ENCODE measurements around the gene ZNF462.

ZNF462 gene

GRCh38 chr9:106862110-106862820 is 701 bp upstream of the ZNF462 start:
- peak; percentile 55 for DNase-seq

- DNase-seq, result peak; percentile 38
Observed at GRCh38 chr9:106864373-106865143, 1.6 kb downstream of the ZNF462 start.

DNA sequence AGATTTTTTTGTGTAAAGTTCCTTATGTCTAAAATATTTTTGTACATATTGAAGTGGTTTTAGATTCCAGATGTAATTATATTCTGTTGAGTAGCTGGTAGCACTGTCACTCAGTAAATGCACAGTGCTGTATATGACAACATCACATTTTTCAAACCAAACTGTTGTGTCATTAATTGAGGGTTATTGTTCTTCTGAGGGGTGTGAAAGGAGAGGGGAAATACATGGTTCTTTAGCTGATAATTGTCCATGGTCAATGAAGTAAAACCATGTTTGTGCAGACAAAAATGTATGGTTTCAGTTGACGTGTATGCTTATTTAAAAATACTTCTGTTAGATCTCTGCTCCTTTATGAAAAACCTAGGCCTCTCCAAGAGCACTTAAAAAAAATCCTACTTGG is 3.3 kb downstream of the ZNF462 start:
- DNase-seq, result no peak

DNA sequence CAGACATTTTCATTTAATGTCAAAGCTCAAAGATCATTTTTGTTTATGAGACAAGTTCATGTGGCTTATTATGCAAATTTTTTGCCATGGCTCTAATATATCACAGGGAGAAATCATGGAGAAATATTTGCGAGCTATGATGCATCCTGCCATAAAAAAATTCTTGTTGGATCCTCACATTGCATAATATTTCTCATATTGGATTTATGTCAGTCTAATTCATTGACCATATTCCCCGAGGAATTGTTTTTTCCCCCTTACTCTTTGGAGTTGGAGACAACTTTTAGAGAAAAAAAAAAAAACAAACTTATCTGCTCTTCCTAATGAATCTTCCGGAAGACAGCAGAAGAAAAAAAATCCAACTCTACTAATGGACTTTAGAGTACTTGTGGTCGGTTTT is 4.3 kb downstream of the ZNF462 start:
- no peak for DNase-seq

GRCh38 chr9:106868087-106868486 is 5.1 kb downstream of the ZNF462 start:
- DNase-seq, result no peak

GRCh38 chr9:106868565-106868964 is 5.6 kb downstream of the ZNF462 start:
- no peak for DNase-seq

DNA sequence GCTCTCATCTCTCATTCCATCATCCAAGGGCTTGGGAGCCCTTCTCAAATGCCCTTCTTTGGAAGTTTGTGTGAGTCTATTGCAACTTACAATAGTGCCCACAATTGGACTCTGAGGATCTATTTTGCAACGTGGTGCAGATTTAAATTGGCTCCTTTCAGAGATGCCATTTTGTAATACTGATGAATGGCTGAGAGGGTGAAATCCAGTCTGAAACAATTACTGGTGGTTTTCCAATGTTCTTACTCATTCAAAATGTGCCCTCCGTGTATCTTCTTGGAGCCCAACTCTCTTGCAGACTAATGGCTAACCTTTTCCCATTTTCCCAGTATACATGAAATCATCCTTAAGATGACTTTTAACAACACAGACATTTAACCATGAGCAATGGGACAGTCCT is 6.1 kb downstream of the ZNF462 start:
- no peak for DNase-seq

DNA sequence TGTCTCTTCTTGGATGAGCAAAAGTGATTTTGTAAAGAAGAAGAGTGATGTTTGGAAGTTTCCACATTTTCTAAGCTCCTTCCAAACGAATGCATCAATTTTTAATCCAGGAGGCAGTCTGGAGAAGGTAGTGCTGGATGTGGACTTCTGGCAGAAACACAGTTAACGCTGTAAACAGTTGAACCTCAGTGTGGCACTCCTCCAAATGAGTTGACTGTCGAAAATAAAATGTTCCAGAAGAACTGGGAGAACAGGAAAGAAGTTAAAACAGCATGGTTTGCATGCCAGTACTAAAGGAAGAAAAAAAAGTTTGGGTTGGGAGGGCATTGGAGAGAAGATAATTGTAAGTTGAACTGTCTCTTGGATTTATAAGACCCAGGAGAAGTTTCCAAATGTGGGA is 6.5 kb downstream of the ZNF462 start:
- DNase-seq, result no peak

DNA sequence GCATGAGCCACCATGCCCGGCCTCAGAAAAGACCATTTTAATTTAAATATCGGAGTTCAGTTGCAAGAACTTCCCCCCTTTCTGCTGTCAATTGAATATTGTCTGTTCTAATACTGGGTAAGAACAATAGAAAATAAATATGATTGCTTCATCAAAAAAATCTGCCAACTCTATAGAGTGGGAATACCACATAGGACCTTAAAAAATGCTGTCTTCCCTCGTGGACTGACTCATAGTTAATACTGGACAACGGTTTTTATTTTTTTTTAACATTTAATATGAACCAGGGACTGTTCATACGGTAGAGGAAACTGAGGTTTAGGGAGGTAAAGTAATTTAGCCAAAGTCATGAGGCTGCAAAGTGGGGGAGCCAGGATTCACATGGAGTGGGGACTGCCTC is 9.7 kb downstream of the ZNF462 start:
- no peak for DNase-seq

GRCh38 chr9:106874031-106874430 is 11.1 kb downstream of the ZNF462 start:
- no peak for DNase-seq

DNA sequence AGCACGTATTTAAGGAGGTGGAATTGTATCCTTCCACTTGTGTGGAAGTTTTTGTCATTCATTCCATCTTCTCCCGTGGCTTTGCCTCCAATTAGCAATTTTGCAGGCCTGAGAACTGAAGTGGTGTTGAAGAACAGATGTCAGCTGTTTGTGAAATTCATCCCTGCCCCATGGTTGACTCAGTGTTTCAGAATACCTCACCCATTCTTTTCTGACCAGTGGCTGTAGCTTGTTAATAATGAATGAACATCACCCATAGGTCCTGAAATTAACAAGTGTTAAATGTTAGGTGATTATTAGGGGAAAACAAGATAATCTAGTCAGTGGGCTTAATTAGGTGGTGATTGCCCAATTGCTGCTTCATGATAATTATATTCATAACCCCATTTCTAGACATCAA is 11.7 kb downstream of the ZNF462 start:
- DNase-seq, result no peak

DNA sequence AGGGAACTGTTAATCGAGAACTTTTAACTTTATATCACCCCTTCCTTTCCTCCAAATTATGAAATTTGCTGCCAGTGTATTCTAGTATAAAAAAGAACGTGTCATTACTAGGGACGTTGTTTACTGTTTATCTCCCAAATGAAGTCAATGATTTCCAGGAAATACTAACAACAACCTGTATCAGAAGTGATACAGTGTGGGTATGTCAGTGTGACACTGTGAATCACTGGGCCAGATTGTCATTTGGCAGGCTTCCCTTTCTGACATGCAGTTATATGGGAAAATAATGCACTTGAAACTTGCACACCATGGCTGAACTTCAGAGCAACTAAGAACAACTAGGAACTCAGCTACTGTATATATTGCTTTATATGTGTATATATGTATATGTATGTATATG is 12.6 kb downstream of the ZNF462 start:
- no peak for DNase-seq

DNA sequence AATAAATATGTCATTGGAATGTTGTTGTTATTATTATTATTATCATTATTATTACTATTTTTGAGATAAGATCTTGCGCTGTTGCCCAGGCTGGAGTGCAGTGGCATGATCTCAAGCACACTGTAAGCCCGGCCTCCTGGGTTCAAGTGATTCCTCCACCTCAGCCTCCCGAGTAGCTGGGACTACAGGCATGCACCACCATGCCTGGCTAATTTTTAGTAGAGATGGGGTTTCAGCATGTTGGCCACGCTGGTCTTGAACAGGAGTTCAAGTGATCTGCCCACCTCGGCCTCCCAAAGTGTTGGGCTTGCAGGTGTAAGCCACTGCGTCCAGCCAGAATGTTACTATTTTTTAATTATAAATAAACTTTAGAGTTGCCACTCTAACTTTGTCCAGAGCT is 14.4 kb downstream of the ZNF462 start:
- DNase-seq, result no peak

DNA sequence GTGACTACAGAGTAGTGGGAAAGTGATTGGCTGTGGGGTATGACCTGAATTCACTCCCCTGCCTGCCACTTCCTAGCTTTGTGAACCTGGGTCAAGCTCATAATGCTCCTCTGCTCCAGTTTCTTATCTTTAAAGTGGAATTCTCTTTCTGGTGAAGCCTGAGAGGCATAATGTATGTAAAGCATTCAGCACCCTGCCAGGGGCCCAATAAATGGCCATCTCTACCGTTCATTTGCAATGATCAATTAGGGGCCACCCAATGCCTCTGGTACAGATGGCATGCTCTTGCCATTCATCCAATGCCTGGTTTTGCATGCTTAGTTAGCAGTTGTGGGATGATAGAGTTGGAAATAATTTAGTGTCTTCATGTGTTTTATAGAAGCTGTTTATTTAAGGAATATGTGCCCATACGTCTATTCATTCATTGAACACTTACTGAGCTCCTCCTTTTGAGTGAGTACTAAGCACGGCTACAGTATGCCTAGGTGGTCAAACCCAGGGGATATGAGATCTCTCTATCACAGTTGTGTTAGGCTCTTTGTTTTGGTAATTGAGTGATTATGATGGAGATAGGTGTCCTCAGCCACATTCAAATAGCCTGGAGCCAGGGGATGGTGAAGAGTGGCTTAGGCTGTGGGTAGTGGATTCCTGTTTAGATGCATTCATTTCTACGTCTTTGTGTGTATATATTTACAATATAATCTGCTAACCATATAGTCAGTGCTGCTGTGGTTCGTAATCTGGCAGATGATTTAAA is 15.3 kb downstream of the ZNF462 start:
- DNase-seq, result no peak

DNA sequence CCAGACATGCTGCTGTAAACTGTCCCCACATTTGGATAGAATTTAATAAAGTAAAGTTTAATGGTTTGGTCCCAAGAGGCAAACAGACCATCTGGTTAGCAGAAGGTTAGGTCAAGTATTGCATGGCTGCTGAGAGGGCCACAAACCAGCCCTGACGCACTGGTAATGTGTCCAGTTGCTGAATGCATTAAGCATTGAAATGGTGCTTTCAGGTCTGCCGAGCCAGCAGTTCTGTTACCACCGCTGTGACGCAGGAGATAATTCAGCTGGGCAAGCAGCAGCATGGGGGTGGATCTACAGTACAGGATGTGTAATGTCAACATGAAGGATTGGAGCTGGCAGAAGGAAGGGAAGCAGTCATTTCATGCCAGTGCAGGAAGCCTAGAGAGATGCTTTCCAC is 16.0 kb downstream of the ZNF462 start:
- DNase-seq, result peak; percentile 79

DNA sequence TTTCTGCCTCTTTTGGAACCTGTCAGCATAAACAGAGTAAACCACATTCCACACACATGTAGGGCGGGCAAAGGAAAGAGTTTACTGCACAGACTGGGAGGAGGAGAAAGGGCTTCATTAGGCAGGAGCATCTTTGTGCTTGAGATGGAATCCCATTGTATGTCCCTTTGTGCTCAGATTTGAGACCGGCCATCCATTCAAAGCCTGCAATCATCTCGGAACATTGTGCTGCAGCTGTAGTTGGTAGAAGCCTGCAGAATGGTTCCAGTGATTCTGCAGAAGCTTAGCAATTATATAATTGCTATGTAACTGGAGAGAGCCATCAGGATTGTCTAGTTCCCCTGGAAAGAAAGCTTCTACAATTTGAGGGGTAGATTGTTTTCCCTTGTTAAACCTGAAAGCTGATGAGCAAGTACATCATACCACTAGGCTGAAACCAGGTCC is 16.5 kb downstream of the ZNF462 start:
- no peak for DNase-seq

DNA sequence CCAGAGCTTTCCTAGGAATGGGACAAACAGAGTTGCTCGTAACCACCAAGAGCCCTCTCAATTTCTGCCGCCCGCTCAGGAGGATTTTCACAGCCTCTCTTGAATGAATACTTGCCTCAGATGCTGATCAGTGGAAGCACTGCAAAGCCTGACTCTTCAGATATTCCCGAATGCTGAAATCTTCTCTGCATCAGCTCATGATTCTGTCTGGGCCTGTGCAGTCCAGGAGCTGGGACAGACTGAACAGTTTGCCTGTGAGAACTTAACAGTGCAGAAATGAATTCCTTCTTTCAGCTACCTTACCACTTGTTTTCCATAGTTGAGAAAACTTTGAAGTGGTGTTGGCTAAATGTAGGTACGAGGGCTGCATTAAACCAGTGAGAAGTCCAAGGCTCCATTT is 17.1 kb downstream of the ZNF462 start:
- DNase-seq, result no peak

- DNase-seq, result no peak
Observed at GRCh38 chr9:106880863-106881262, 17.9 kb downstream of the ZNF462 start.

GRCh38 chr9:106883030-106883429 is 20.1 kb downstream of the ZNF462 start:
- no peak for DNase-seq

GRCh38 chr9:106883626-106884190 is 20.7 kb downstream of the ZNF462 start:
- no peak for DNase-seq

DNA sequence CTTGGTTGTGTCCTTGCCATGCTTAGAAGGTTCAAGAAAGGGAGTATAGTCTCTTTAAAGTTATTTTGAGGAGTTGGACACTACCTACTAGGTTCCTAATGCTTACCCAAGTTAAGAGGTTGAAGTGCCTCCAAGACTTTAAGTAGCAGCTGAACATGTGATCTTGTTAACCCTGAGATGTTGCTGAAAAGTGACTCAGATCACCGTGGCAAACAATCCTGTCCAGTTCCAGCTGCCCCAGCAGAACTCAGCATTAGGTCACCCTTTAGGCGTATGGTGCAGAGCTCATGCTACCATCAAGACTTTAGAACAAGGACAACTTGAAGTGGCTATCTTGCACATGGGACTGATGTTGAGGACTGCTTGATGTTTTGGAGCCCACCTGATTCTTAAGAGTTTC is 22.5 kb downstream of the ZNF462 start:
- no peak for DNase-seq

DNA sequence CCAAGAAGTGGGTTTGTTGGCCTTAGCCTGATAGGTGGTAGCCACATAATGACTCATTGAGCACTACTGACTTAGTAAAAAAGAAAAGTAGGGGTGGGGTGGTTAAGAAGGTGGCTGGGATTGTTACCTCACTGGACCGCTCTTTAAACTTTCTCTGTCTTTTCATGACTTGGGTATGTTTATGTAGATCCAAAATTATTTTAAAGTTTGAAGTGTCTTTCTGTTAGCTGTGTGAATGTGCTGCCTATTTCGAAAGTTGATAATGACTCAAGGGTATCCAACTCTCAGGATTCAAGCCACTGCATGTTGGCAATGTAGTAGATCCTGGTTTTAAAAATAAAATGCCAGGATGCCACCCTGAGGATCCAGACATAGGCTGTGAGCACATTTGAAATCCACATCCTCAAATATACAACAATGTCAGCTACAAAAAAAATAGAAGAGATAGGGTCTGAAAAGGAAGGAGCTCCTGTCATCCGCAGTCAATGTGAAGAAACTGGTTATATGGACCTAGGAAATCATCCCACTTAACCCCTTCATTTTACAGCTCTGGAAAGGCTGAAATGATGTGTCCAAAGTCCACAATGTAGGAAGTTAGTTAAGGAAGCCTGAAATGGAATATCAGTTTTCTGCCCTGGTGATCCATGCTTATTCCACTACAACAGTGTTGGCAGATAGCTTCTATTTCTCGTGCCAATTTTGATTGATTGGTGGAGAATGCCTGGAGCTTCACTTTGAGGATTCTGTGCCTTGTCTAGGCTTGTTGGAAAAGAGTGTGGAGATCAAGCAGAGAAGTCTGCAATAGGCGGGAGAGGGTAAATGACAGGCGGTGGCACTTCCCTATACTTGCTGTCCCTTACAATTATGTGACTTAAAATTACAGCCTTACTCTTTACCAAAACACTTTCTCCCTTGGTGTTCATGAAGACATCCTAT is 23.4 kb downstream of the ZNF462 start:
- no peak for DNase-seq
